BLaER1 (cell line): ENCODE data around the gene INSIG1.

Experiments
- H3K27ac ChIP-seq: shearing (Covaris generic); formaldehyde crosslinking; 2 replicates; pipeline ENCODE4 v1.8.1; 2022
- H3K27me3 ChIP-seq: shearing (Covaris generic); formaldehyde crosslinking; 2 replicates; pipeline ENCODE4 v1.8.1; 2022
- H3K36me3 ChIP-seq: shearing (Covaris generic); formaldehyde crosslinking; 2 replicates; pipeline ENCODE4 v1.8.1; 2022
- H3K4me1 ChIP-seq: shearing (Covaris generic); formaldehyde crosslinking; 2 replicates; pipeline ENCODE4 v1.8.1; 2022
- H3K4me2 ChIP-seq: shearing (Covaris generic); formaldehyde crosslinking; 2 replicates; pipeline ENCODE4 v1.8.1; 2022
- H3K4me3 ChIP-seq: shearing (Covaris generic); formaldehyde crosslinking; 2 replicates; pipeline ENCODE4 v1.8.1; 2022
- H3K9ac ChIP-seq: shearing (Covaris generic); formaldehyde crosslinking; 2 replicates; pipeline ENCODE4 v1.8.1; 2022
- H3K9me3 ChIP-seq: shearing (Covaris generic); formaldehyde crosslinking; 2 replicates; pipeline ENCODE4 v1.8.1; 2022
- H4K20me1 ChIP-seq: shearing (Covaris generic); formaldehyde crosslinking; 2 replicates; pipeline ENCODE4 v1.8.1; 2022
- Cebpa-rat ChIP-seq: shearing (Covaris generic); IDR thresholded peaks from 2 replicates; pipeline ENCODE4 v1.8.1; 2022

The INSIG1 gene

GRCh38 chr7:155298288-155298833 lies 683 bp downstream of the INSIG1 start:
- Histone ChIP-seq H3K27ac (peak overlapping the region; percentile 95), H3K4me1 (peaks cover 60% of the 10 kb centered on the region), H3K27me3 (no peaks in the 10 kb centered on the region), H3K9me3 (no peaks in the 10 kb centered on the region), H4K20me1 (peaks cover 52% of the 10 kb centered on the region), H3K36me3 (peaks cover 29% of the 10 kb centered on the region), H3K4me3 (peak overlapping the region; percentile 99), H3K4me2 (peak overlapping the region; percentile 91), H3K9ac (peak overlapping the region; percentile 95)
- no peak for TF ChIP-seq Cebpa-rat

GRCh38 chr7:155298834-155299534 lies 1.3 kb downstream of the INSIG1 start:
- Histone ChIP-seq H3K4me2 (peak overlapping the region; percentile 91), H4K20me1 (peaks cover 58% of the 10 kb centered on the region), H3K4me3 (peak overlapping the region; percentile 99), H3K9me3 (no peaks in the 10 kb centered on the region), H3K27ac (peak overlapping the region; percentile 95), H3K36me3 (peaks cover 35% of the 10 kb centered on the region), H3K9ac (peak overlapping the region; percentile 95), H3K27me3 (no peaks in the 10 kb centered on the region), H3K4me1 (peaks cover 58% of the 10 kb centered on the region)
- TF ChIP-seq Cebpa-rat, result no peak

- H3K9ac ChIP-seq, result peak overlapping the region; percentile 72
- peaks cover 65% of the 10 kb centered on the region for H4K20me1 ChIP-seq
- H3K27ac ChIP-seq, result peak overlapping the region; percentile 54
- H3K4me1 ChIP-seq, result peaks cover 60% of the 10 kb centered on the region
- peak overlapping the region; percentile 99 for H3K4me3 ChIP-seq
- H3K4me2 ChIP-seq, result peak overlapping the region; percentile 89
- no peaks in the 10 kb centered on the region for H3K27me3 ChIP-seq
- peaks cover 42% of the 10 kb centered on the region for H3K36me3 ChIP-seq
- TF ChIP-seq Cebpa-rat, result no peak
- no peaks in the 10 kb centered on the region for H3K9me3 ChIP-seq
Observed at GRCh38 chr7:155299535-155300202, 2.0 kb downstream of the INSIG1 start.

GRCh38 chr7:155300641-155301452 lies 3.2 kb downstream of the INSIG1 start:
- H3K36me3 ChIP-seq, result peaks cover 54% of the 10 kb centered on the region
- no peaks in the 10 kb centered on the region for H3K9me3 ChIP-seq
- 0 out of 2 replicates have a peak overlapping the region, but pooled peaks have one; percentile 54 for H3K27ac ChIP-seq
- H3K27me3 ChIP-seq, result no peaks in the 10 kb centered on the region
- peak overlapping the region; percentile 69 for H3K9ac ChIP-seq
- no peak for TF ChIP-seq Cebpa-rat
- peaks cover 63% of the 10 kb centered on the region for H3K4me1 ChIP-seq
- H3K4me2 ChIP-seq, result peak overlapping the region; percentile 89
- H3K4me3 ChIP-seq, result peak overlapping the region; percentile 99
- peaks cover 77% of the 10 kb centered on the region for H4K20me1 ChIP-seq

GRCh38 chr7:155303039-155303593 lies 5.4 kb downstream of the INSIG1 start:
- peaks cover 77% of the 10 kb centered on the region for H3K36me3 ChIP-seq
- no peak overlapping the region for H3K4me2 ChIP-seq
- no peak for TF ChIP-seq Cebpa-rat
- H3K27me3 ChIP-seq, result no peaks in the 10 kb centered on the region
- no peak overlapping the region for H3K4me3 ChIP-seq
- H3K4me1 ChIP-seq, result peaks cover 65% of the 10 kb centered on the region
- no peak overlapping the region for H3K9ac ChIP-seq
- H3K27ac ChIP-seq, result no peak overlapping the region
- H3K9me3 ChIP-seq, result no peaks in the 10 kb centered on the region
- H4K20me1 ChIP-seq, result peaks cover 97% of the 10 kb centered on the region

GRCh38 chr7:155303897-155304296 lies 6.2 kb downstream of the INSIG1 start:
- no peaks in the 10 kb centered on the region for H3K9me3 ChIP-seq
- no peak overlapping the region for H3K4me3 ChIP-seq
- H3K9ac ChIP-seq, result no peak overlapping the region
- peaks cover 65% of the 10 kb centered on the region for H3K4me1 ChIP-seq
- no peak overlapping the region for H3K4me2 ChIP-seq
- peaks cover 99% of the 10 kb centered on the region for H4K20me1 ChIP-seq
- peaks cover 84% of the 10 kb centered on the region for H3K36me3 ChIP-seq
- no peaks in the 10 kb centered on the region for H3K27me3 ChIP-seq
- H3K27ac ChIP-seq, result no peak overlapping the region
- TF ChIP-seq Cebpa-rat, result no peak

DNA sequence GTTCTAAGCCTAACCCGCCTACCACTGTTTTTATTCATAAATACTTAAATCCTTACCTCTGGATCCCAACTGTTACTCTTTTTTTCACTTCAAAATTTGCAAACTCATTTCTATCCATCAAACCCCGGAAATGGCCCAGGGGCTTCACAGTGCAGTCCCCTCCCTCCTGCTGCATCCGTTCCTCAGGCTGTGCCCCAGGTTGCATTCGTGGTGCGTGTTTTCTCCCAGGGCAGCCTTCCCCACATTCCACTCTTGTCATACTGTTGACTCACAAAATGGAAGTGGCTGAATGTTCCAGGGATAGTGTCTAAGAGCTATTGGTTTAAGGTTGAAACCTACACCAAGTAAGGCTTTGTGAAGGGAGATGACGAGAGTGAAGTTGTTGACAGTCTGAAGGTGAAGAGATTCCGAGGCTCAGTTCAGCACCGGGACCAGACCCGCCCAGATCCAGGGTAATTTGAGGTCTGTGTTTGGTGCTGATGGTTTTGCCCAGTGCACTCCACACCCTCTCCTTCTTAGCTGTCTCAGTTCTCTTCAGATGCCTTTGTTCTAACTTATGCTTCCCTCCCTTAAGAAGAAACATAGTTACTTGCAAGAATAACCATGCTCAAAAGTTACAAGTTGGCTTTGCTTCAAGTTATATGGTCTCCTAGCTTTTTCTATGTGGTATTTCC lies 7.7 kb downstream of the INSIG1 start:
- H3K36me3 ChIP-seq, result peaks cover 98% of the 10 kb centered on the region
- no peak overlapping the region for H3K4me3 ChIP-seq
- H3K27me3 ChIP-seq, result no peaks in the 10 kb centered on the region
- H3K4me1 ChIP-seq, result peaks cover 56% of the 10 kb centered on the region
- no peak for TF ChIP-seq Cebpa-rat
- H3K27ac ChIP-seq, result peak overlapping the region; percentile 4
- H3K9ac ChIP-seq, result peak overlapping the region; percentile 2; the same call in 1 of the 2 replicates
- H4K20me1 ChIP-seq, result peaks cover 94% of the 10 kb centered on the region
- peak overlapping the region; percentile 57 for H3K4me2 ChIP-seq
- no peaks in the 10 kb centered on the region for H3K9me3 ChIP-seq

DNA sequence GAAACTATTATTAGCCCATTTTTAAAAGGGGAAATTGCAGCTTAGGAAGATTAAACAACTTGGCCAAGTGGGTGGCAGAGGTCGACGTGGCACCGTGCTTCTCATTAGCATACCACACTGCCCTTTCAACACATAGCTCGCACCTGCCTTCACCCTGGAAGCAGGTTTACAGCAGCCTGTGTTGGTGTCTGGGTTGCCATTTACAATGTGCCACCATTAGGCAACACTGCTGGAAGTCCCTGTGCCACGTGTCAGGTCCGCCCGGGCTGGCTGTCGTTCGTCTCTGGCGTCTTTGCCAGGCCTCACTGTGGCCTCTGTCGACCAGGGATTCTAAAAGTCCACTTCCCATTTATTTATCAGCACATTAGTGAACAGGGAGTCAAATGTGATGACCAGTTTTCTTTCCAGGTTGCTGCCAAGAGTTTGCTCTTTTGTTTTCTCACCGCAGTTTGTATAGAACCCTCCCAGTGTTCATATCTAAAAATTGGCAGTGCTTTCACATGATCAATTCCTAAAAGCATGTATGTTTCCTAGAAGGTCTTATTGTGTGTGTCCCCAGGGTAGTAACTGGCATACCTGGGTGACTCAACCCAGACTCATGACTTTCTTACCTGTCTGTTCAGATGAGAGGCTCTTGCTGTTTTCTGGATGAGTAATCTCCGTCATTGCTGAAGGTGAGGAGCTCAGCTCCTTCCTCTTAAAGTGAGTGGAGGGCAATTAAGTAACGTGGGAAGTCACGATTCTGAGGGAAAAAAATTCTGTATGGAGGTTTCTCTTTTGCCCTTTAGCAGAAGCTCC lies 9.2 kb downstream of the INSIG1 start:
- Histone ChIP-seq H3K27ac (no peak overlapping the region; the same call in 1 of the 2 replicates), H3K4me1 (peaks cover 43% of the 10 kb centered on the region), H4K20me1 (peaks cover 91% of the 10 kb centered on the region), H3K36me3 (peaks cover 91% of the 10 kb centered on the region), H3K9ac (no peak overlapping the region), H3K27me3 (no peaks in the 10 kb centered on the region), H3K4me3 (no peak overlapping the region), H3K9me3 (no peaks in the 10 kb centered on the region), H3K4me2 (peak overlapping the region; percentile 57)
- TF ChIP-seq Cebpa-rat, result no peak
